ENCODE results near the gene NFKB1.

- no peak for TF ChIP-seq CTCF (IDR thresholded peaks at IDR 0.05)
- TF ChIP-seq POLR2A (IDR thresholded peaks at IDR 0.05): no peak
- TF ChIP-seq EP300 (IDR thresholded peaks at IDR 0.05): no peak
These were observed 156.0 kb downstream of the NFKB1 start for GRCh38 chr4:102657206-102657605.
